Measurements from ENCODE around the gene HP1BP3.

GRCh38 chr1:20823845-20824244, 36.7 kb upstream of the HP1BP3 start:
- TF ChIP-seq CTCF (IDR thresholded peaks at IDR 0.05), result no peak
- no peak for TF ChIP-seq POLR2A (IDR thresholded peaks at IDR 0.05)
